UCSD-AML1 (cell line): ENCODE results near the gene TNIP1.
A peak's percentile ranks its signal among the peaks of the same experiment; 100 is the strongest.

Experiments
- DNase-seq: peaks from one replicate; lab custom pipeline; 2025; ENCODE audit not compliant: unreplicated experiment; lab: John Stamatoyannopoulos, UW

Gene TNIP1

DNA sequence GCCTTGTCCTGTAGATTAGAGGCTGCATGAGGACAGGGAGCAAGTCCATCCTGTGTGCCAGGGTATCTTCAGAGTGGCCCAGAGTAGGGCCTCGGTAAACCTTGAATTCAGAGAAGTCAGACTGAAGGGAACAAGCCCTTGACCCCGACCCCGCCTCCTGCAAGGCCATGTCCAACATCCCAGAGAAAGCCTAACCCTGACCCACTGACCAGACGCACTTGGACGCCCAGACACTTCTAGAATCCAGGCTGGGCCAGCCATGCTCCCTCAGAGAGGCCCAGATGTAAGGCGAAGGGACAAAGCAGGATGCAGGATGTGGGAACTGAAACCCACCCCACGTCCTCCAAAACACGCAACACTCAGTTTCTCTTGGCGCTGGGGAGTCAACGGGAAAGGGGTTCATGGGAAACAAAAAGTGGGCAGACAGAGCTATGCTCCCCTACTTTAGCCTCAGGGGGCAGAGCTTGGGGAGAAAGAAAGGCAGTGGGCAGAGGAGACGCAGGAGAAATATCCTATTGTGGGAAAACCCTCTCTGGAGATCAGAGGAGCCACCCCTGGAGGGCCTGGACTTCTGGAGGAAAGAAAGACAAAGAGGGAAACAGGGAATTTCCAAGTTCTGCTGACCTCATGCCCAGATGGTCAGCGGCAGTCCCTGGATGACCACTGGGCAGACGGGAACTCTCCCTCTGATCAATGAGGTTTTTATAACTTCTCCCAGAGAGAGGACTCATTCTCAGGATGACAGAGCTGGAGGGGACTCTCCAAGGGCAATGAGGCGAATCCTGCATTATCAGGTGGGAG is 13.0 kb downstream of the TNIP1 start:
- no peak for DNase-seq

DNA sequence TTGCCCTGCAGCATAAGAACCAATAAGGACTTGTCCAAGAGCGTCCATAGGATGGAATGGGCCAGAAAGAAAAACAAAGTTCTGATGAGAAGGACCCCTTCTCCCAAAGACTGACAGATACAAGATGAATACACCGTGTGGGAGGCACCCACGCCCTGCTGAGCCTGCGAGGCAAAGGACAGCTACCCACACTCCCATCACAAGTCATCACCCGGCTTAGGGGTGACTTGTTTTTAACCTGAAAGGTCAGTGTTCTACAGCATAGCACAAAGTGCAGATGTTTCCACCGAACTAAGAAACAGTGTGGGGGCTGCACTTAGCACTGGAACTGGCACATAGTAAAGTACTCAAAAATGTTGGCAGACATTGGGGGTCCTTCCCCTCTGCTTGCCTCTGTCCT is 13.9 kb downstream of the TNIP1 start:
- no peak for DNase-seq

DNA sequence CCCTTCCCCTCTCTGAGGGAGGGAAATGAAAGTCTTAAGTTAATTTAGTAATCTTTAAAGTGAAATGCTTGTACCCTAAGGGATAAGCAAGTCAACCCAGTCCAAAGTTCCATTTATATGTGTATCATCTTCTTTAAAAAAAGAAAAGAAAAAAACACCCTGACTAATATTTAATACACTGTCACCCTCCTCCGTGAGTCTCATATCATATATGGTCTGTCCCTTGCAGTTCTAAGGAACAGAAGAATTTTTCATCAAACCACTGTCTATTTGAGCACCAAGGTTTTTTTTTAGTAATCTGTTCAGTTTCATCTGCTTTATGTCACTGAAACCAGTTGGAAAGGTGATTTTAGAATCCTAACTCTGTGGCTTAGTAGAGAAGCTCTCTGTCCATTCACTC is 15.2 kb downstream of the TNIP1 start:
- no peak for DNase-seq

DNA sequence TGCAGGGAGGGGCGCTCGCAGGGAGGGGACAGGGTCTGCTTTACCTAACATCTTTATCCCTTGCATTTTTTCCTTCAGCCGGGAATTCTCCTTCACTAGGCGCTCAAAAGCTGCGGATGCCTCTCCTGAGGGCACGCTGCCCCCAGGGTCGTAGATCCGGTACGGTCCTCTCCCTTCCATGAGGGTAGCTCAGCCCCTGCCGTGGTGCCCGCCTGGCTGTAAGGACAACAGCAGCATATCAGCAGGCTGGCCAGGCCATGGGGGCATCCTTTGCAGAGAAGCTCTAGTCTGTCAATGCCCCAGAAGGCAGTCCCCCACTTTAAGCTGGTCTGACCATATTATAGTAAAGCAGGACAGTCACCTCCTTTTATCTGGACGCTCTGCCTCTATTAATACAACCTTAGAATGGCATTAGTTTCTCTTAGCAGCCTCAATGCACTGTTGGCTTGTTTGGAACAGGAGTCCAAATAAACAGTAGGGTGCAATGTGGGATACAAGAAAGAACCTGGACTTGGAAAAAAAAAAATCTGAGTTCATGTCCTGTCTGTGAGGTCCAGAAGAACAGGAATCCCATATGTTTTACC is 15.8 kb downstream of the TNIP1 start:
- DNase-seq, result no peak

DNA sequence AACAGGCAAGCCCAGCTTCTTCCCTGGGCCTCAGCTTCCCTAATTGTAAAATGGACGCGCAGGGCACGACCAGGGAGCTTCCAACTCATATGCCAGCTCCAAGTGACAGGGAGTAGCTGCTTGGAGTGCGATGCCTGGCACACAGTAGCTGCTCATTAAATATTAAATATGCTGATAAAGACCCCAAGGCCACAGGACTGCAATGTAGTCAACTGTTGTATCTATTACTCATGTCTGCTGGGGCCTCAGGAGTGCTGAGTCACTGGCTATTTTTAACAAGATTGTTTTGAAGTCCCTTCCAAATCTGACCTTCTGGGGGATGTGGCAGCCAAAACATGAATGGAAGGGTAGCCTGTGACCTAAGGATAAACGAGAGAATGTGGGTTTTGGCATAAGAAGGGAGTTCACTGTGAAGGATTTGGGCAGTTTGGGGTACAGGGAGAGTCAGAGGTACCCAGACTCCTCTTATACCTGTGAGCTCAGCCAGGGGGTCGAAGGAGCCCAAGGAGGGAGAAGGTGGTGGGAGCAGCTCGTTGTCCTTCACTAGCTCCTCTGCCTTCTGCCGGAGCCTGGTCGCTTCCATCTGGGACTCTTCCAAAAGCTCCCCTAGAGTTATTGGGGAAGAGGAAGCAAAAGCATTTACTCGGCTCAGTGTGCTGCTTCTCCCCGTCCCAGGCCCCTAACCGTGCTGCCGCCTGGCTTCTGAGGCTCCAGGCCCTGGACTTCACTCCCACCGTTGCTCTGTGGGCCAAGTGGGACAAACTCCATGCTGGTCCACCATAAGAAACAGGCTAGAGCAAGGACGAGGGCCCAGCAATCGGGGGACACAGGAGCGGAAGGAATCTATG is 17.5 kb downstream of the TNIP1 start:
- DNase-seq, result no peak

DNA sequence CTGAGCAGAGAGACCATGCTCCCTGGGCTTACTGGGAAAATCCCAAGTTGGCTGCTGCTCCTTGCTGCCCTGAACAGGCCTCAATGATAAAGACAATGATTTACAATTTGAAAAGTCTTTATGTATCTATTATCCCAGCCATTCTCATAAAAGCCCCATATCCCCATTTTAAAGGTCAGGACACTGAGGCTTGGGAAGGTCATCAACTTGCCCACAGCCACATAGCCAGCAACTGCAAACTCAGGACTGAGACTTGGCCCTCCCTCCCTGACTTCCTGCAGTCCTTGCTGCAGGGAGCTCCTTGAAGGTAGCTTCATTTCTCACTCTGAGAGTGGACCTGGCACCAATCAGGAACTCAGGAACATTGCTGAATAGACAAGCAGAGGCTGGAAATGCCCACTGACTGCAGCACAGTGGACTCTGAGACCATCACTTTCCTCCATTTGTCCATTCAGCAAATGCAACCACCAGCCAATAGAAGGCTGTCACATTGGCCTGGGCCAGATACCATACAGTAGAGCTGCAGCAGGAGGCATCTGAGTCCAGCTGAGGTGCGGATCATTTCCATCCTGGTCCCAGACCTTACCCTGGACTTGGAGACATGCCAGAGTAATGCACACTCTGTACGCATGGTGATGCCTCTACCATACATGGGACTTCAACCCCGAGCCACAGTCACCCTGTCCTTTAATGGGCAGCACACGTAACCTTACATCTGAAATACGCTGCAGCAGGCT is 18.3 kb downstream of the TNIP1 start:
- no peak for DNase-seq

DNA sequence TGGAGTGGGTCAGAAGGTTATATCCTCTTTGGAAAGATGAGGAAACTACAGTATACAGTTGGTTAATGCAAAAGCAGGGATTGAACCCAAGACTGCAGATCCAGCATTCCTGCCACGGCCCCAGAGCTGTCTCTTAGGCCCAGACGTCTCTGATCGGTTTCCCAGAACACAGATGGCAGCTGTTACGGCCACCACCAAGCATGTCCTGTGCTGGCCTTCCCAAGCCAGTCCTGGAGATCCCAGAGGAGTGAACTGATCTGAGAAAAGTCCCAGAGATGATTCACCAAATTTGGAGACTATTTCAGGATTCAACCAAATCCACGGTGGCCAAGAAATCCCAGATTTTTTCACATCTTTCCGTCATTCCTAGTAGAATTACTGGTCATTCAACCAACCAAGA is 20.1 kb downstream of the TNIP1 start:
- DNase-seq, result no peak

DNA sequence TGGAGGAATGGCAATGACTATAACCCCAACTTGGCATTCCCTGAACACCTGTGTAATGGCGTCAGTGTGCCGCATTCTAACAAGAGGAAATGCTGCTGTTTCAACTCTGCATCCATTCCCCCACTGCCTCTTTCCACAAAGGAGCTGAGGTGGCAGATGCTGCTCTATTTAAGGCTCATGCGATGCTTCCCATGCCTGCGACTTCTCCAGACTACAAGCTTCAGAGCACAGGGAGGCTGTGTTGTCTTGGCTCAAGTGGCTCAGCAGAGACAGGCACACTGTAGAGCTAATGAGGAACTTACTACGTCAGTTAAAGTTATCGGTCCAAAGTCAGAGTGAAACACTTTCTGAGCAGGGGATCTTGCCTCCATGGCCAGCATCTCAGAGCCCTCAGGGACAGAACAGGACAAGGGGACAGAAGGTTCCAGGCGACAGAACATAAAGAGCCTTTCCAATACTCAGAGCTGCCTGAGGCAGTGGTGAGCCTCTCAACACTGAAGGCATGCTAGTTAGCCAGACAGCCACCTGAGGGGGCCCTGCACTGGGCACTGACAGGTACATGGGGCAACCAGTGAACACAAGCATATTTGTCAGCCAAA is 21.8 kb downstream of the TNIP1 start:
- DNase-seq, result no peak

DNA sequence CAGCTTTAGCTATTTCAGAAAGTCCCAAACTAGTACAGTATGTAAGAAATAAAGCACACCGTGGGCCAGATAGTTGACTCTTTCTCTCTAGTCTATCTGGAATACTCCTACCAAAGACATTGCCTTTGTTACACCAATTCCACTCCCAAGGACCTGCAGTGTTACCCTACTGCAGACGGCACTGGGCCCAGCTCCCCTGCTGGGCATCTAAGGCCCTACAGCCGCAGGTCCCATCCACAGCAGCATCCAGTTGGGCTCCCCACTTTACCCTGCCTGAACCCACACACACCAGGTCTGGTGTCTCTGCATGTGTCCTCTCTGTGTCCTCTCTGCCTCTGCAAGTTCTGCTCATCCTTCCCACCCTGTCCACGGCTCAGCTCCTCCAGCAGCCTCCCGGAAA is 22.5 kb downstream of the TNIP1 start:
- no peak for DNase-seq

DNA sequence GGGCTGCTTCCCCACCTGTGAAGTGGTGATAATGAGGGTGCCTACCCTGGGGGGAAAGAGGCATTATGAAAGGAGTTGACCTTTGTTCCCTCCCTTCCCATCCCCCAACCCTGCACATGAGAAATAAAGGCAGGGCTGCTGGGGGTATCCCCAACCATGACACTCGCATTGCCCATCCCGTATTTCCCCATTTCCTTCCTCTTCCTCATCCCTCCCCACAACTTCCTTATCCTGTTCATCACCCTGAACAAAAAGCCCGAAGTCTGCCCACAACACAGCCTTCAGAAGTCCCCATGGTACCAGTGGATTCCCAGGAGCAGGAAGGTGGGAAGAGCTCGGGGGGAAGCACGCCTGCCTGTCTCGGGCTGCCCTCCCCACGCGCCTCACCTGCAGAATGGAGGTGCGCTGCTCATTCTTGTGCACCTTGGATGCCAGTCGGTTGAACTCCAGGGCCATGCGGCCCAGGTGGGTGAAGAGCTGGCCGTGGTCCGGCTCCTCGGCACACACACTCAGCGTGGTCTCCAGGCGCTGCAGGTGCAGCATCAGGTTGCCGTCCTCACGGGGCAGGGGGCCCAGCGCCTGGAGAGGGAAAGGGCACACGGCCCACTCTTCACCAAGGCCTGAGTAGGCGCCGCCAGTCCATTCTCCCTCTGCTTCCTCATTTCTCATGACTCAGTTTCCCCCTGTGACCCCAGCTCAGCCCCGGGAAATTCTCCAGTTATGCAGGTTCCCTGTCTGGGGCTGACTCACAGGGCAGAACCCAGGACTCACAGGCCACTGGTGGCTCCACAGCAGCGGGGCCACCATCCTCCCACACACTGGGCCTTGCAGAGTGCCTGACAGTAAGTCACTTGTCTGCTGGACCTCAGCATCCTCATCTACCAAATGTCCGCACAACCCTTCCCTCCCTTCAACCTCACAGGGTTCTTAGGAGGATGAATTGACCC is 24.2 kb downstream of the TNIP1 start:
- DNase-seq, result no peak

DNA sequence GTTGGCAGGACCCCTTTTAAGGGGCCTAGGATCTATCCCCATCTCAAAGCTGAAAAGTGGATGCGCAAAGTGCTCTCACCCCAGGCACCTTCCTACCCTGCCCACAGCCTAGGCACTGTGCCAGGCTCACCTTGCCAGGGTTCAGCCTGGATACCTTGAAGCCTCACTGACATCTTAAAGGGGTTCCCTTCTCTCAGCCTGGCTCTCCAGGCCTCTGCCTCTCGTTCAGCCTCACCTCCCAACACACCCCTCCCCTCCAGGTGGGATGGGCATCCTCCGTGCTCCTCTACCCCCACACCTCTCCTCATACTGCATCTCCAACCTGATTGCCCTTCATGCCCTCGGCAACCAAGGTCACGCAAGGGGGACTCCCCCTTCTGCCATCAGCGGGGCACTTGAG is 25.5 kb downstream of the TNIP1 start:
- no peak for DNase-seq

DNA sequence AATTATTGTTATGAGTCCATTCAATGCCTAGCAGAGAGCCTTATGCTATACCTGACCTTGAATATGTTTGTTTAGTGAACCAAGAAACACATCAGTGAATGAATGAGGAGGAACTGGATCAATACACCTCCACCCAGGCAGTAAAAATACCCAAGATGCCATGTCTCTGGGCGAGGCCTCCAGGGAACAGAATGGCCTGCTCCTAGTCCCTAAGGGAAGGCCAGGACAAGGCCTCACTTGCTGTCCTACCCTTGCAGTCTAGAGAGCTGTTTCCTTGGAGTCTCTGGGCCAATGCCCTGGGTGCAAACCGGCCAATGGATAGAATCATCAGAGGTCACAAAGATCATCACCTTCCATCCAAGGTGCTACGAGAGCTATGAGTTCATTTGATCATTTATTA is 26.1 kb downstream of the TNIP1 start:
- DNase-seq, result no peak

DNA sequence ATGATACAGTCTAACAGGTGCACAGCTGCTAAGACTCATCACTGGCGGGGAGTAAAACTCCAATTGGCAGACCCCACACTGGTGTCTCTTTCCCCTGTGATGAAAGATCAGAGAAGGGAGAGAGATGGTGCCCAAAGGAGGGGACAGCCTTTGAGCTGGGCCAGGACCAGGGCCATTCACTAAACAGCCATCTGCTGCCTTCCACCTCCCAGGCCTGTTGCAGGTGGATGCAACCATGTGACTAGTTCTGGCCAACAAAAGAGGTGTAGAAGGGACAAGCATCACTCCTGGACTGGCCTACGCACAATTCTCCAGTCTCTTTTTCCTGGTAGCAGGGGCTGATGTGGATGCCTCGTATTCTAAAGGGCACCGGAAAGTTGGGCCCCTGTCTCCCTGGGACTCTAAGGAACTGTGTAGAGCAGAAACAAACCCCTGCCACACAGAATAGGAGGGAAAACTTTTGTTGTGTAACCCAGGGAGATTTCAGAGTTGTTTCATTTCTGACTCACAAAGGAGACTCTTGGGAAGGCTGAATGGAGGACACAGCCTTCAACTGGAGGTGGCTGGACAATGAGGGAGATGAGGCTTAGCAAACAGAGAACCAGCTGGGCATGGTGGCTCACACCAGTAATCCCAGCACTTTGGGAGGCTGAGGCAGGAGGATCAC is 26.9 kb downstream of the TNIP1 start:
- DNase-seq, result no peak

DNA sequence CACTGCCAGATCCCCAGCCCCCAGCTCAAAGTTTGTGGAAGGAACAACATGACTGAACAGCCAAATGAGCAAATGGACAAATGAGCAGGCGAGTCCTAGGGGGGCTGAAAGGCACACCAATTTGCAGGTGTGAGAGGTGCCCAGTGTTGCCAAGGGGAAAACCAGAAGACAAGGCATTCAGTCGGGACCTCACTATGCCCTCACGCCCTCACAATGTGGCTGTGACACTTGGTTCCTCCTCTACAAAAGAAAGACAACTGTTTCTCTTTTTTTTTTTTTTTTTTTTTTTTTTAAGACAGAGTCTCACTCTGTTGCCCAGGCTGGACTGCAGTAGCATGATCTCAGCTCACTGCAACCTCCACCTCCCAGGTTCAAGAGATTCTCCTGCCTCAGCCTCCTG is 28.0 kb downstream of the TNIP1 start:
- no peak for DNase-seq

DNA sequence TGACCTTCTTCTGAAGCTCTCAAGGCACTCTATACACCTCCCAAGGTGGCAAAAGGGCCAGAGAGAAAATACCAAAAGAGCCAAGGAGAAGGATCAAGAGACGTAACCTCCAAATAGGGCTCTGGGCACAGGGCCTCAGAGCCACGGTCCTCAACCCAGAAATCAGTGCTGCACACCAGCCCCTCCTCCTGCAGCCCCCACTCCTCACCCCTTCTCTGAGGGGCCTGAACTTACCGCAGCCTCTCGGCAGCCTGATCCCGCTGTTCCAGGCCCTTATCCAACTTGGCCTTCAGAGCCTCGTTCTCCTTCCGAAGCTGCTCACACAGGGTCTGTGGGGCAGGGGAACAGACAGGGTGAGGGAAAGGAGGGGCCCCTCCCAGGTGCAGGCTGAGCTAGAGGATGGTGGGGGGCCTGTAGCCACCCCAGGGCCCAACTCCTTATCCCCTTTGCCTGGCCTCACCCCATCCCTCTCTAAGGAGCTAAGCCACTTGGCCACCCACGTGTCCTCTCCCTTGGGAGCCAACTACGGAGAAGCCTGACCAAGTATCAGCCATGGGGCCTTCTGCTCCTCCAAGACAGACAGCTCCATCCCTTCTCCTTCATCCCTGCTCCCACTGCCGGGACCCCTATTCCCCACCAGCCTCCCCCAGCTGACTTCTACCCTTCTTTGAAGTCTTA is 28.8 kb downstream of the TNIP1 start:
- no peak for DNase-seq

DNA sequence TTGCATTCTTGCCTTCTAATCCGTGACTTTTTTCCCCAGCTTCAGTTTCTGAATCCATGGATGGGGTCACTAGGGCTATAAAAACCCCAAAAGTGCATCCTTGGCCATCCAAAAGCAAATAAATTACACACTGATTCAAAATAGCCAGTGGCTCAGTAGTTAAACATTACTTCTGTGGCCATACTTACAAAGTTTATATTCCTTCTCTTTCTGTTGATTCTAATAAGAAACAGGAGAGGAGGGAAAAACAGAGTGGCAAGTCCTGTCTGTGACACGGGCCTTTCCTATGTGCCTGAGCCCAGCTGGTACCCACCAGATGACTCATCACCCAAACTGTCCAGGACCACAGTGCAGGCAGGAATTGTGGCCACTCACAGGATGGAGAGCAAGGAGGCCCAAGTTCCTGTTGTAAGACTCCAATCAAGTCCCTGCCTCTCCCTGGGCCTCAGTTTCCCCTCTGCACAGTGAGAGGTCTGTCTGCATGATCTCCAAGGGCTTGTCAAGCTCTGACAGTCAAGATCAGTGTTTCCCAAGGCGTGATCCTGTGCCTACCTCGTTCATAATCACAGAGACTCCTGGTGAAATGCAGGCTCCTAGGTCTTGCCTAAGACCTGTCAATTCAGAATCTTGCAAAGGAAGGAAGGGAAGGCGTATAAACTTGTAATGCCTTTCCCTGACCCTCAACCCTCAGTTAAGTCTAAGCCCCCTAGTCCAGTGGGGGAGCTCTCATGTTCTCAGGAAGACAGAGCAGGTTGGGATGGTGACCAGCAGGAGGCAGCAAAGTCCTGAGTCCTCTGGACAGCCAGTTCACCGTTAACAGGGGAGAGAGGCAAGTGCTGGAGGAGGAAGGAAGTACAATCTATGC is 29.5 kb downstream of the TNIP1 start:
- DNase-seq, result peak; percentile 76

DNA sequence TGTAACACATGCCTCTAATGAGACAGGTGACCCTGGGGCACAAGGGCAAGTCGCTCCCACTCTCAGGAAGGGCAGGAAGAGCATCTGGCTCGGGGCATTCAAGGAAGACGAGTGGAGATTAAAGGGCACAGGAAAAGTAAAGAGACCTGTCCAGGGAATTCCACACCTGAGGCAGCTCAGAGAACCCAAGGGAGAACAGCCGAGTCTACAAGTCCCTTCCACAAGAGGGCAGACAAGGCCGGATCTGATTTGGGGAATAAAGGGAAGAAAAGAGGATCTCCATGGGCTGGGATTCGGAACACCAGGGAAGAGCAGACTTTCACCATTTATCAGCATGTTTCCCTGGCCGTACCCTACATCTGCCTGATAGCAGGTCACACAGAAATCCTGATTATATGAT is 32.3 kb downstream of the TNIP1 start:
- DNase-seq, result no peak
